ENCODE data around the gene DLG2.
A peak's percentile ranks its signal among the peaks of the same experiment; 100 is the strongest.

DLG2 gene

DNA sequence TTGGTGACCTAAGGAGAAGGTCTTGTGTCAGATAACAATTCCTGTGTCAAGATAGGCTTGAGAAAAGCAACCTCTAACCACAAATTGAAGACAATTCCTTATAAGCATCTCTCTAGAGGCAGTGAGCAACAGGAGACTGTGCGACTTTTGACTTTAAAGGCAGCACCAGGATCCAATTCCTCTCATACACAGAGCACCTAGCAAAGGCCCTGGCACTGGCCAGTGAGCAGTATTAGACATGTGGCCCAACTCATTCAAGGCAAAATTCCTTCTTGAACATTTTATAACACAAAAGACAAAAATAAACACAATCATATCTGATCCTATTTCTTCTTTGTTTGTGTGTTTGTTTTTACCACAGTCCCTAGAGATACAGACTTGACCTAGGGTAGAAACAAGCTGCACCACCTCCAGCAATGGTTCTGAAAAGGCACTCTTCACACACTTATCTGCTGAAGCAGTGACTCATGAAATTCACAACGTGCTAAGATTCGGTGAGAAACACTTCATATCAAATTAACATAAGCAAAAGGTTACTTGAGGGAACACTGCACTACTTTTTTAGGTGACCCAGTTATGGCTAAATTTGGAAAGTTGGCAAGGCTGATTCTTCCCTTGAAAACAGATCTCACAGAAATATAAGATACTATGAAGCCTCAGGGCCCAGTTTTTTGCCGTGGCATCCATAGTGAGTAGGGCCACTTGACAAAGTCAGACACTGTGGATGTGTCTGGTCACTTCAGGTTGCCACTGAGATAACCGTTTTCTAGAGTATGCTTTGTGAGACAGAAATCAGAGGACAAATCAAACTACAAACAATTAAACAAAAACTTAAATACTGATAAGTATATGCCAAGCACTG, 1018.9 kb downstream of the DLG2 start:
- no peak for DNase-seq

DNA sequence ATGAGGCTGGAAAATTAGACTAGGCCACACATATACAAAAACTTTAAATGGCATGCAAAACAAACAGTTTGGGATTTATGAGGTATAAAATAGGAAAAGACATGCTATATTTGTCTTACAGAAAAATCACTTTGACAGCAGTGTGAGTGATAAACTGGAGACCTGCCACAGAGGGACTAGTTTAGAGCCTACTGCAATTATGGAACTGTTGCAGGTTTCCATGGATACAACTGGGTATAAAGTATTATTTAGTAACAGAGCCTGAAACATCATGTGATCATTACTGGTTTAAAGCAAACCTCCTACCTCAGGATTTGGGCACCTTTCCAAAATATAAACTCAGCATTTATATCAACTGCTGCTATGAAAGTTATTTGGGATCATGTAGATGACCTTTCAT, 1032.5 kb downstream of the DLG2 start:
- DNase-seq = peak; percentile 0

DNA sequence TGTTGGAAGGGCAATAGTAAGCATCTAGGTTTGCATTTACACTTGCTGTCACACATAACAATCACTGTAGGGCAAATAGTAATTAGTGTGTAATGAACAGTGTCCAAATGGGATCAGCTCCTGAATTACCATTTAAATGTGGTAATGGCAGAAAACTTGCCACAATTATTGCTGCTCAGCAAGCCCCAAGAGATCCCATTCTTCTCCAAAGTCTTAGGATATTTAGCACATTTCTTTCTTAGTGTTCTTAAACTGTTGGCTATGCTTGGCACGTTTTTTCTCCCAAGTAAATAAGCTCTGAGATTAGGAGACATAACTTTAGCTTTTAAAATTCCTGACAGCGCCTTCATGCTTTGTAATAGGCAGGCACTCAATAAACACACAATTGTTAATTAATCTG, 1037.0 kb downstream of the DLG2 start:
- no peak for DNase-seq

- DNase-seq = no peak
Measured at GRCh38 chr11:84588131-84588829, 1038.9 kb downstream of the DLG2 start.

GRCh38 chr11:84583106-84583505, 1044.0 kb downstream of the DLG2 start:
- DNase-seq = no peak

- no peak for DNase-seq
Measured at GRCh38 chr11:84581083-84581482, 1046.1 kb downstream of the DLG2 start.

DNA sequence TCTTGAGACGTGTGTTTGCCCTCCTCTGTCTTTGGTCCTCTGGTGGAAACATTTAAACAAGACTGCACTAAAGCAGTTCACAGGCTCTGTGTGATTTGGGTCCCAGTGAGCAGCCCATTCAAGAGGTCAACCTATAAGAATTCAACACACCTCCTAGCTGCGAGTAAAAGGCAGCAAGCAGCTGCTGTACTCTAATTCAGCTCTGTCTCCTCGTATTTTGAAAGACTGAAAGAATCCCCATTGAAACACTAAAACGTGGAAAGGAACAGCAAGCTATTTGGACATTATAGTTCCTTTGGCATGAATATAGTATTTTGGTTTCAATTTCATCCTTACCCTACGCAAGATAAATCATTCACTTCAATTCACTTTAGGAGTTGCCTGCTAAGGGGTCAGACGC, 1046.7 kb downstream of the DLG2 start:
- DNase-seq = no peak

DNA sequence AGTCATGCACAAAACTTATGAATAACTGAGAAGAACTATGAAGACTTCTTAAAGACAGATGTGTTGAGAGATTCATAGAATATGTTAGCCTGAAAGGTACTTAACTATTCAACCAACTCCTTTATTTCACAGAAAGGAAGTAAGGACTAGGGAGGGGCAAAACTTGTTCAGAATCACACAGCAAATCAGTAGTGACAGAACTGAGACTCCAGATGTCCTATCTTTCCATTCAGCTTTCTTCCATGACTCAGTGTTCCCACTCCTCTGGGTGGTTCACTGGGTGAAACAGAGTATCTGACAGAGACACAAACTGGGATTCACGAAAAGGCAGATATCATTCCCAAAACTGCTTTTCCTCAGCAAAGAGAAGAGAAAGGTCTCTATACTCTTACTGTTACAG, 1053.3 kb downstream of the DLG2 start:
- no peak for DNase-seq

- peak; percentile 16 for DNase-seq
Measured at GRCh38 chr11:84566671-84567070, 1060.5 kb downstream of the DLG2 start.

DNA sequence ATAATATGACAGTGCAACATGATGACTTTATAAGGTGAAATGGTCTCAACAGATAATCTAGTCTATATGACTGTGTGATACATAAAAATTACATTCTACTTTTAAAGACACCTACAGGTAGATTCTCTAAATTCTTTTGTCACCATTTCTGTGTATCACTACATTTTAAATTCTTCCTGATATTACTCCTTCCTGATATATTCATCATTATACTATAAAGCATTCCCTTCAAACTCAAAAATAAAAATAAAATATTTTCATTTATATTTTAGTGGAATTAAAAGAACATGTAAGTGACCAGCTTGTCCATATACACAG, 1062.3 kb downstream of the DLG2 start:
- no peak for DNase-seq

- peak; percentile 54 for DNase-seq
Measured at GRCh38 chr11:84564180-84564866, 1062.8 kb downstream of the DLG2 start.

DNA sequence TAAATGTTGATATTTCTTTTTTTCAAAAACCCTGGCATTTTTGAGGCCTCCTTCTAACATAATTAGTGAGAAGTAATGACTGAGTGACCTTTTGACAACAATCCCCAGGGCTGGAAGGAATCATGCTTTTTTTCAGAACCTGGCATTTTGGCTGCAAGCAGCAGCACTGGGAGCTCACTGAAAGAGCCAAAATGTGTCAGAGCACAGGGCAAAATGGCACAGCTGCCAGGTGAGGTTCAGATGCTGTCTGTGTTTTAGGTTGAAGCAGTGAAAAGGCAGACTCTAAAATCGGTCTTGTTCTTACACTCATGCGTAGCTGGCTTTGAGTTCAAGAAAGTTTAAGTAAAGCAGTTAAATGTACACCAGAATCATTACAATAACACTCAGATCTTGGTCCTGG, 1063.8 kb downstream of the DLG2 start:
- no peak for DNase-seq

- no peak for DNase-seq
Measured at GRCh38 chr11:84560206-84560605, 1066.9 kb downstream of the DLG2 start.

DNA sequence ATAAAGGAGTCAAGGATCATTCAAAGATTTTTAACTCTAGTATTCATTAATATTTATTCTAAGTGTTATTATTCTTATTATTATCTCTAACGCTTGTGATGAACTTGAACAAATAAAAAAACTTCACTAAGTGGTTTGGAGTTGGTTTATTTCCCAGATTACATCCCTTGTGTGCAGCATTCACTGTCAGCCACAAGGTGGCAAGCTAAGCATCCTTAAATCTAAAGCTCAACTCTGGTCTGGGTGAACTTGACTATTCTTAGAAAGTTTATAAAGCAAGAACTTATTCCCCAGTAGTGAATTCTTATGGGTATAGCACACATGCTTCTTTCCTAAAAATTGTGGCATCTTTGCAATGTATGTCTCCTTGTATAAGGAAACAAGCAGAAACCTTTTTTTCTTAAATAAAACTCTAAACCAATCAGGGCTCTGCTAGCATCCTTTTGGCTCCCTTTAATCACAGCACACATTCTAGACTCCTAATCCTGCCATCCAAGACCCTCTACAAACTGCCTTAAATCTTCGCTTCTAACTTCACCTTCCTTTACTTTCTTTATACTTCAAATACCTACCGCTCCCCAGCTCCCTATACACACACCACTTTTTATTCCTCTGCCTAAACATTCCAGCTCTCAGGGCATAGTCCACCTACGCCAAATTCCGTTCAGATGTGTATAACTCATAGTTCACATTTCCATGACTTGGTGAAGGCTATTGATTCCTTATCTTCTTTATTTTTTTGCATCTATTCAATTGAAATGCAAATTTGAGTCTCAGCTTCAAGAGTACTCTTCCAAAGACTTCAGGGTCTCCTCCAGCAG, 1068.8 kb downstream of the DLG2 start:
- DNase-seq = peak; percentile 72

- no peak for DNase-seq
Measured at GRCh38 chr11:84552791-84553190, 1074.4 kb downstream of the DLG2 start.

DNA sequence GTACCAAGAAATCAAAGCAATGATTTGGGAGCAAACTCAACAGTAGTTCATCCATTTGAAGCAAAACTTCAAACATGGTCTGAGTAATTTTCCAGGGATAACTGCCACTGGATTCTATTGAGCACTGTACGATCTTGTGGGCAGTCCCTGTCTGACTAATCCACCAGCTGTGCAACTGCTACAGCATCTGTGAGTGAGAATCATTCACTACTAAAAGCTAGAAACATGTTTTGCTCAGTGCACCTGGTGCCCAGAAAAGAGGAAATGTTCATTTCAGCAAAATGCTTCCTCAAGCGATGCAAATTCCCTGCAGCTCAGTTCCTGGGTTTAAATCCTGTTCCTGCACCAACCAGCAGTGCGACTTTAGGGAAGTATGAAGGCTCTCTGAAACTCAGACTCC, 1077.9 kb downstream of the DLG2 start:
- no peak for DNase-seq

GRCh38 chr11:84544566-84544965, 1082.6 kb downstream of the DLG2 start:
- no peak for DNase-seq

DNA sequence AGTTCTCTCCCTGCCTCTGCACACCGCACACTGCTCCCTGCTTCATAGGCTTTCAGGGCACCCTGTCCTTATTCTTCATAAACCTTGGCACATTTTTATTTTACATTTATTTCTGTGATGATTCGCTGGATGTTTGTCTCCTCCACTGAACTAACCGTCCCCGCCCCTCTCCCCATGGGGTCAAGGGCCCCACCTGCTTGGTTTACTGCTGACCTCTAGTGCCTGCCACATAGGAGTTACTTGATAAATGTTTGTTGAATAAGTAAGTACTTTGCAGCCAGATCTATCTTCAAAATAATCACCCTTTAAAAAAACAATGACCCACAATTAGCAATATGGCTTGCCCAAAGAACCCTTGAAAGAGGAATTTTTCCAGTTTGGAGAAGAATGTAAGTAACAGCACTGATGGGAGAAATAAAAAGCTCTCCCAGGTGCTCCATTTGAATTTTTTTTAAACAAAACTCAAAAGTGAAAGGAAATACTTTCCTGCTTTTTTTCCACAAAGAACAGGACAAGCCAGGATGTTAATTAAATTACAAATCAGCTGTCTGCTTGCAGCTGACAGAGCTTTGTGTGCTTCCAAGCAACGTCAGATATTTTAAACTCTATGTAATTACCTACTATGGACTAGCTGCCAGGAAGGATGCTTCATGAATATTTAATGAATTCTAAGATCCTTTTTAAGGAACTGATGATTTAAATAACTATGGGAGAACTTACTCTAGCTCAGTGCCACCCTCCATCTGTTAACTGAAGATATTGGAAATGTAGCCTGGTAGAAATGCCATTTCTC, 1083.6 kb downstream of the DLG2 start:
- DNase-seq = no peak

GRCh38 chr11:84541731-84542340, 1085.3 kb downstream of the DLG2 start:
- DNase-seq = no peak

- no peak for DNase-seq
Measured at GRCh38 chr11:84536456-84536855, 1090.7 kb downstream of the DLG2 start.

- DNase-seq = no peak
Measured at GRCh38 chr11:84532364-84532763, 1094.8 kb downstream of the DLG2 start.

DNA sequence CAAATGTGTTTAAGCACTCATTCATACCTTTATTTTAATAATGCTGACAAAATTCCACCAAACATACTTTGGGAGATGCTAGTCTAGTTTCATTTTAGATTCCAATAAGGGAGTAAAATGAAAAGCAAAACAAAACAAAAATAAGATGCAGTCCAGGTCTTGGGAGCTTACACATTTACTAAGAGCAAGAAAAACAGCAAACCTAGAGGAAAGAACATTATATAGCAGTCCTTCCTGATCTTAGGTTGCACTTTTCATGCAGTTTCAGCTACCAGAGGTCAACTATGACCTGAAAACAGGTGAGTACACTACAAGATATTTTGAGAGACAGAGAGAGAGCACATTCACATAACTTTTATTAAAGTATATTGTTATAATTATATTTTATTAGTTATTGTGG, 1100.9 kb downstream of the DLG2 start:
- no peak for DNase-seq

Measured in hematopoietic multipotent progenitor cell treated with erythropoietin and hydrocortisone succinate and interleukin-3 and kit ligand, for 4 days (in vitro differentiated cells).